NCI-H345 treated with DMSO at 0.1 percent for 48 hours (cell line): Measurements from ENCODE around the gene ABCB11.
"Not testable (repeated sequence)": the region's sequence is repeated elsewhere in the genome, so short reads cannot be mapped to it uniquely, and the experiment has no call there.

Experiments
- DNase-seq: peaks from one replicate; lab custom pipeline; 2025; ENCODE audit not compliant: unreplicated experiment; lab: John Stamatoyannopoulos, UW

ABCB11 gene

DNA sequence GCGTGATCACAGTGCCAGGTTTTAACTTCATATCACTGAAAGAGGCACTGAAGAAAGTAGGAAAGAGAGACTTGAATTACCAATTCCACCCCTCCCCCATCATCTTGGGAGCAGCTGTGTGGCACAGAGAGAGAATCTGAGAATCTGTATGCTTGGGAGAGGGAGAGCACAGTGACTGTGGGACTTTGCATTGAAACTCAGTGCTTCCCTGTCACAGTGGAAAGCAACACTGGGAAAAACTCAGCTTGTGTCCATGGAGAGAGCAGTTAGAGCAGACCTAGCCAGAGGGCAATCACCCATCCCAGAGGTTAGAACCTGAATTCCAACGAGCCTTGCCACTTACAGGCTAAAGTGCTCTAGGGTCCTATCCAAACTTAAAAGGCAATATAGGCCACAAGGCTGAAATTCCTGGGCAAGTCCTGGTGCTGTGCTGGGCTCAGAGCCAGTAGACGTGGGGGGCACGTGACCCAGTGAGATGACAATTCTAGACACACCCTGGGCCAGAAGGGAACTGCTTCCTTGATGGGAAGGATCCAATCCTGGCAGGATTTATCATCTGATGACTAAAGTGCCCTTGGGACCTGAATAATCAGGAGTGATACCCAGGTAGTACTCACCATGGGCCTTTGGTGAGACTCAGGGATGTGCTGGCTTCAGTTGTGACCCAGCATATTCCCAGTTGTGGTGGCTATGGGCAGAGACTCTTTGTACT is 15.5 kb upstream of the ABCB11 start:
- DNase-seq: no peak

DNA sequence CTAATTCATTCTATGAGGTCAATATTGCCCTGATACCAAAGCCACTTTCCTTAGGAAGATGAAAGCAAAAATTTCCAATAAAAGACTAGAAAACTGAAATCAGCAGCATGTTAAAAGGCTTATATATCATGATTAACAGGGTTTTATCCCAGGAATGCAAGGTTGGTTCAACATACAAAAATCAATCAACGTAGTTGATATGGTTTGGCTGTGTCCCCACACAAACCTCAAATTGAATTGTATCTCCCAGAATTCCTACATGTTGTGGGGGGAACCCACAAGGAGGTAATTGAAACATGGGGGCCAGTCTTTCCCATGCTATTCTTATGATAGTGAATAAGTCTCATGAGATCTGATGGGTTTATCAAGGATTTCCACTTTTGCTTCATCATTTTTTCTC is 11.7 kb upstream of the ABCB11 start:
- DNase-seq: no peak

DNA sequence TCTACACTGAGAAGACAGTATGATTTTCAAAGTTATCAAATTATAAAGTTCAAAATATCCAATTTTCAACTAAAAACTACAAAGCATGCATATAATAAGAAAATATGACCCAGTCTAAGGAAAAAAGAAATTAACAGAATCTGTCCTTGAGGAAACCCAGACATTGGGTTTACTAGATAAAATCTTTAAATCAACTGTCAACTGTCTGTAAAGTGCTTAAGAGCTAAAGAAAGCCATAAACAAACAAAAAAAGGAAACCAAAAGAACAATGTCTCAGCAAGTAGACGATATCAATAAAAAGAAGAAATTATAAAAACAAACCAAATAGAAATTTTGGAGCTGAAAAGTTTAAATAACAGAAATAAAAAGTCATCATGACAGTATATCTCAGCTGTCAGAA is 10.5 kb upstream of the ABCB11 start:
- no peak for DNase-seq

DNA sequence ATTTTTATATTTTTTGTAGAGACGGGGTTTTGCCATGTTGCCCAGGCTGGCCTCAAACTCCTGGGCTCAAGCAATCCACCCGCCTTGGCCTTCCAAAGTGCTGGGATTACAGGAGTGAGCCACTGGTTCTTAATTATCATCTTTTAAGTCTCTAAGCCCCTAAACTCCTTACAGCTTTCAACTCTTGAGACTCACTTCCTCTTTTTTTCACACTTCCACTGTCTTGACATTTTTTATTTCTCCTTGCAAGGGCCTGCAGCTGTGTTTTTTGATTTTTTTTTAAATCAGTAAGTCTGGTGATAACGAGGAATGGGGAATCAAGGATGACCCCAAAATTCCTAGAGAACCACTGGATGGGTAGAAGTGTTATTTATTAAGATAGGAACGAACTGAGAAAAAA is 8.6 kb upstream of the ABCB11 start:
- no peak for DNase-seq

DNA sequence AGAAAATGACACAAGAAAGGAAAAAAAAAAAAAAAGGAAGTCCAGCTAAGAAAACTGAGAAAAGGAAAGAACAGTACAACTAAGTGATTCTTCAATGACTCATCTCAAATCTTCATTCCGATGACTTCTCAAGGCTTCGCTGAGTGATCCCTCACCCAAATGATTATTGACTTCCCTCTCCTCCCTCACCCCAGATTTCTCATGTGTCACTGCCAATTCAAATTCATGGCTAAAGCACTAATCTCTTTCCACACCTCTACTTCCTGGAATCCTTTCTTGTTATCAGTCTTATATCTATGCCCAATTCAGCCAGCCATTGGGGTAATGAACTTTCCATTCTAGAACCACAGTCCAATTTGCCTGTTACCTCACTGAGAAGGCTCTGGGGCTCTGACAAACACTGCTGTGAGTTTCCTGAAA is 7.2 kb upstream of the ABCB11 start:
- no peak for DNase-seq

DNA sequence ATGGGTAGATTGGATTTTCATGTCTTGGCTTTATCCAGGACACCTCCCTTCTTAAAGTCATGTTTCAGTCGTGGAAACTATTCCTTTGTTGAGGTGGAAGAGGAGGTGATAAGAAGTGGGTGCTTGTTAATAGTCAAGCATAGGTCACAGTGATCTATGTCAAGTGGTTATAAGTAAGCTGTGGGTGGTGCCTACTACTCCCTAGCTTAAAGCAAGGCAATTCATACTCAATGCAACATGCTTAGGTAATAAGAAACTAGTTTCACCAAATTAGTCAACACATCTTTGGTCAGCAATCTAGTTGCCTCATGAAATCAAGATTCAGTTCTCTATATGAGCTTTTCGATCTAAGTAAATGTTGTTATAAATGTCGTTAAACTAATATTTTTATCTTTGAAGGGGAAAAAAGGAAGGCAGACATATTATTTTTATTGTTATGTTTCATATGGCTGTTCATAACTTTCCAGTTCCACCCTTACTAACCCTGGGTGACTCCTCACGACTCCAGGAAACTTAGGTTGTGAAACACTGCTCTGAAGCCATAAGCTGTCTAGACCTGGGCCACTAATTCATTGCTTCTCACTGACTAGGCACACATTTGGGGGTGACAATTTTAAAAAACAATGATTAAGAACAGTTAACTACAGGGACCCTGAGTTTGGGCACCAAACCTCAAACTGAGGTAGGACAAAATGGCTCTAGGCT is 5.8 kb upstream of the ABCB11 start:
- DNase-seq: no peak

DNA sequence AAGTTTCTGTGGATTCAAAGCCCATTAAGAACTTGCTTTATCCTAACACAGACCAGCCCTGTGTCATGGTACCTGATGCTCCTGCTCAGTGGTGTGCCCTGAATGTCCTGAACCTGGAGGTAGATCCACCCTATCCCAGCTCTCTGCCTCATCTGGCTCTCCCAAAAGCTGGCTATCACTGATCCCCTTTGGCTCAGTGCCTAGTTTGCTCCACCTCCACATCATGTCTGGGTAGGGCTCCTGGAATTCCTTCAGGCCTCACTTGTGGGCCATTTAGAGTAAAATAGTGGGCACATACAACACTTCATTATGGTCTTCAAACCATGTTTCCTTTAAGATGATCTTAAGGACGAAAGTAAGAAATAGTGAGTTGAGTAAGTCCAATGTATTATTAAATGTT is 4.8 kb upstream of the ABCB11 start:
- DNase-seq: no peak

DNA sequence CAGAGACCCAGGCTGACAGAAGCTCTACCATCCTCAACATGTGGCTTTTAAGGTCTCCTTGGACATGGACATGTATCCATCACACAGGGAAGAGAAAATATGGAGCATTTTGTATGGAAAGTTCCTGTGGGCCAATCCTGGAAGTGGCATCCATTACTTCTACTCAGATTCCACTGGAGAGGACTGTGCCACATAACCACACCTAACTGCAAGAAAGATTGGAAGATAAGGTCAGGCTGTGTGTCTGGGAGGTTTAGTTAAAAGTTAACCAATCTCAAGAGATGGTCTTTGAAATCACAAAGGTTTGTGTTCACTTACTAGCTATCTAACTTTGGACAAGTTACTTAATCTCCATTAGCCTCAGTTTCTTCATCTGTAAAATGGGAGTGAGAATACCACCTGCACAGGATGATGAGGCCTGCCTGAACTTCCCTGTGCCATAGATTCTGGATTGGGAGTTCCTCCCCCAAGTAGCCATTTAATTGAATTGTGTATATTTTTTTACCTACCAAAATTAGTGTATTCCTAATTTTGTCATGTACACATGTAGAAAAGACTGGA is 3.9 kb upstream of the ABCB11 start:
- DNase-seq: no peak

DNA sequence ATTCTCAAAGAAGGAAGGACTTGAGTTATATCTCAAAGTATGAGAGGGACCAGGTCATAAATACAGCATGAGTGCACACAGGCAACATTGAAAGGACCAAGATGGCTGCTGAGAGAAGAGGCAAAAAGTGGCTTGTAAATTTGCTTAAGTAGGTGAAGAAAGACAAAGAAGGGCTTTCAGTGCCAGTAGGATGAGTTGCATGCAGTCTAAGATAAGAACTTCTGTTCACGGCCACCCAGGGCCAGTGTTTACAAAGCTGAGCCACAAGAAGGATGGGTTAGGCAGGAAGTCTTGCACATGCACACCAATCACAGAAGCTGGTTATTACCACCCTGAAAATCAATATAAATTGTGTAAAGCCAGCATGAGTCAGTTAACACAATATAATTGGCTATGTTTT is 3.1 kb upstream of the ABCB11 start:
- no peak for DNase-seq

DNA sequence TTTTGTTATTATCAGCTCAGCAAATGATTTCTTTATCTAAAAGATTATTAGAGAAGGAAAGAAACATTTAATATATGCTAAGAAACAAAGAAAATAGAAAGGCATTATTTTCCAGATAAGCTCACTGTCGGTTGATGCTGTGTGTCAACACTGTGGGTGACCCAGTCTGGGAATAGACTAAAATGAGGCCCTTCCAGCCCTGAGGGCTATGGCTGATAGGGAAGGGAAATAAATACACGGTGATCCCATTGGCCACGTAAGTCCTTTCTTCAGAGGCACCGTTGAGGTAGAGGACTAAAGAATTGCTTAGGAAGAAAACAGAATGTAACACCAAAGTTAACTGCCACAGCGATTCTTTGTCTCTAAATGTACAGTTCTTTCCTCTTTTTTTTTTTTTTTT is 1.8 kb downstream of the ABCB11 start:
- no peak for DNase-seq

DNA sequence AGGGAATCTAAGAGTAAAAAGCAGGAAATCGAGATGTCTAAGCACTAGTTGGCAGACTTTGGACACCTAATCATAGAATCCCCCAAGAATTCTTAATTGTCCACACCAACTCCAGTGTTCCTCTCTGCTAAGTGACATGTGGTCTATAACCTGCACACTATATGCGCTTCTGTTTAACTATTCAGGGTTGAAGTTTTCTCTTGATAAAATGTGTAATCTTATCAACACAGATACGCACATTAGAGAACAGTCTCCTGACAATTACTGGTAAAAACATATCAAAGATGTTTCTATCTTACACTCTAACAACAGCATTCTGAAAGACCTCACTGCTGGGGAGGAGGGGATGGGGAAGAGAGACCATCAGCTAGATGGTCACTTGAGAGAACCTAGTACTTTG is 3.9 kb downstream of the ABCB11 start:
- no peak for DNase-seq

DNA sequence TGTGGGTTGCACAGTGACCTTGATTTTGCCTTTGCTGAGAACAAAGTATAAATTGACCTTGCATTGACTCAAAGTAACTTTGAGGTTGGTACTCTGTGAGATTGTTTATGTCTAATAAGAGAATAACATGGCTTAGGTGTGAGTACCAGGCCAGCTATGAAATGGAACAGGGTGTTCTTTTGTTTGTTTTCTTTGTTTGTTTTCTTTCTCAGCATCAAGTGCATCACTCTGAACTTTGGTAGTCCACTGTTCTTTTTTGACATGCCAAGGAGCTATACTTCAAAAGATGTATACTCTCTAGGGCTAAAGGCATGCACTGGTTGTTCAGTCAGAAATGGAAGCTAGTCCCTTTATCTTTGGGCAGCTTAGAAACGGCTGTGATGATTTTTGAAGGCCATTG is 5.1 kb downstream of the ABCB11 start:
- no peak for DNase-seq

DNA sequence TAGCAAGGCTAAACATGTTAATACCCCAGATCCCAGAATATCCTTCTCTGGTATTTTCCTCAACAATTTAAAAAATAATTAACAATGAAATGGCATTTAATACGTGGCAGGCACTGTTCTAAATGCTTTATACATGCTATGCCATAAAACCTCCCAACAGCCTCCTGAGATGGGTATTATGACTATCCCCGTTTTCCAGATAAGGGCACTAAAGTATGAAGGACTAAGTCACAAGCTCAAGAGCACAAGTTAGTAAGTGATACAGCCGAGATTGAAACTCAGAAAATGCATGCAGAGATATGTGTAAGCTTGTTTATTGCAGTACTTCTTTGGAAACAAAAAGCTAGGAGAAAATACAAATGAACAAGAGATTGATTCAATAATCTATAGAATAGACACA is 8.0 kb downstream of the ABCB11 start:
- DNase-seq: no peak

DNA sequence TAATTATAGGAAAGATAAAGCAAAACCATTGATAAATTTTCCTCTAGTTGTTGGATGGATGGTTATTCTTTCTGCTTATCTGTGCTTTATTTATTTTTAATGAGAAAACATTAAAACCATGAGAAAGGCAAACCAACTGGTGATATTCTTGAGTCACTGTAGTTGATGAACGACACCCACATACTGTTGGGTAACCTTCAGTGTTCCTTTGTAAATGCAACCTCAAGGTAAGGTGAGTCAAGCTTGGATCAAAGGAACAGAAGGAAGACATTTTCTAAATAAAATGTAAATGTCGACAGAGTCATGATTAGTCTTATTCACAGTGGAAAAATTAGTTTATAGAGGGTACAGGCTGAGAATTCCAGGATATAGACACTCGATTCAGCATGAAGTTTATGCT is 12.7 kb downstream of the ABCB11 start:
- no peak for DNase-seq

DNA sequence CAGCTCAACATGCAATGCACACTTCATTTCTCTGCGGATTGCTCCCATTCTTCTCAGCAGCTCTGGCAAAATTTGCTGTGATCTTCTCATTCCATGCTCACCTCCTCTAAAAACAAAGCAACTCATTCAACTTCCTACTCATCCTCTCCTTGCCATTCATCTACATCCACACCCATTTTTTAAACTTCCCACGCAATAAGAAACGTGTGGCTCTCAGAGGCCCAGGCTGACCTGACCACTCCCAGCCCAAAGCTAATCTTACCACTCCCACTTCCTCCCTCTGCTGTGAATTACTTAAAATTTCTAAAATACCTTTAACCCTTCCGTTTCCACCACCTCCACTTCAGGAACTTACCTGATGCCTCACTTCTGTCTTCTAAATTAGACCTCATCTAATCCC is 15.2 kb downstream of the ABCB11 start:
- no peak for DNase-seq

DNA sequence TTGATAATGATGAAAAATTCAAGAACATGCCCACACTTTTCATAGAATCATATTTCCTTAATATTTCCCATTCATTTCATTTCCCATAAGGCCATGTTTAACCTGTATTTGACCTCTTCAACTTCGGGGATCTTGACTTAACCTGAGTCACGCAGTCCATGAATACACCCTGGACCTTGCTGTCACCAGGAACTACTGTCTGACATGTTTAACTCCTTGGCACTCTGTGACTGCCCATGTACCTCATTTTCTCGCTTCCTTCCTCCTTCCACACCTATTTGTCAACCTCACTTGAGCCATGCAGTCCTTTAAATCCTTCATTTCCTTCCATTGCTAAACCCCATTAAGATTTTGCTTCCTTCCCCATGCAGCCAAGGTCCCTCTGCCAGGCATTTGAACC is 16.3 kb downstream of the ABCB11 start:
- DNase-seq: no peak

DNA sequence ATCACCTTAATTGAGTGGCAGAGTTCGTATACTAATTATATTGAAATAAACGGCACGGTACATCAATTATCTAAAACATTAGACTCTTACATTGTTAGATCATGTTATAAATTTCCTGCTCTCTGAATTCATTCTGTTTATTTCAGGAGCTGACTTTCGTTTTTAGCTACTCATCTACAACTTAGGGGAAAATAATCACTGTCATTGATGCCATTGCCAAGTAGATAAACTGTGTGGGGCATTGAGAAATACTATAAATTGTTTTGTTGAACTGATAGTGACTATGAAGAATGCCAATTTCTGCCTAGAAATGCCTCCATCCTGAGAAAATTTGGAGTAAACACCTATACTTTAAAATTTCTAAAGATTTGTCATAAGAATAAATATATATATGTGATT is 17.5 kb downstream of the ABCB11 start:
- no peak for DNase-seq

DNA sequence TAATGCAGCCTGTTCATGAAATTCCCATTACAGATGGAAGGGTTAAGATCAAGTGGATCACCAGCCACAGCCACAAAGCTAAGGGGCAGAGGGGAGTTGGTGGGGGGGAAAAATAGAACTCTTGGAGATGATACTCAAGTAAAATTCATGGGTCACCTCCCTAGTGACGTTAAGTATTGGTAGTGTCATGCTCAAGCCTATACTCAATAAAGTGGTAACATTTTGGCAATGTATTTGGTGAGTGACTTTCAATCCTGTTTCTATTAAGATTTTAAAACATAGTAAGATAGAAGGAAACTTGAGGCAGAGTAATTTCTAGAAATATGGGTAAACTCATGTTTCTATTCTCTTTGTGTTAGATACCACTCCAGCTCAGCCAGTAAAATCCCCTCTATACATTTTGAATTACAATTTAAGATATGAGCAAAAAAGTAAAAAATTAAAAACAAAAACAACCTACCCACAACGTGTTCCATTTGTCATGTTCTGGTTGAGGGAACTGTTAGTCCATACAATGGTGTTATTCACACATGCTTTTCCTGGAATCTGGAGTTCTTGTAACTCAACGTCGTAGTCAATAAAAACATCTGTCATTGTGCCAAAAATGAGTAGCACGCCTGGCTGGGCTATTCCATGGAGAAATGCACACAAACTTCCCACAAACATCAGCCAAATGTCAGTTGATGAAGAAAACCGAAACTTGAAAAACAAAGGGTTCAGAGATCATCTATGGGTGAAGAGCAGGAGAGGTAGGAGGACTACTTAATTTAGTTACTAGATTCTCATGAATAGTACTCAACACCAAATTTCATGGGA is 18.1 kb downstream of the ABCB11 start:
- DNase-seq: no peak

DNA sequence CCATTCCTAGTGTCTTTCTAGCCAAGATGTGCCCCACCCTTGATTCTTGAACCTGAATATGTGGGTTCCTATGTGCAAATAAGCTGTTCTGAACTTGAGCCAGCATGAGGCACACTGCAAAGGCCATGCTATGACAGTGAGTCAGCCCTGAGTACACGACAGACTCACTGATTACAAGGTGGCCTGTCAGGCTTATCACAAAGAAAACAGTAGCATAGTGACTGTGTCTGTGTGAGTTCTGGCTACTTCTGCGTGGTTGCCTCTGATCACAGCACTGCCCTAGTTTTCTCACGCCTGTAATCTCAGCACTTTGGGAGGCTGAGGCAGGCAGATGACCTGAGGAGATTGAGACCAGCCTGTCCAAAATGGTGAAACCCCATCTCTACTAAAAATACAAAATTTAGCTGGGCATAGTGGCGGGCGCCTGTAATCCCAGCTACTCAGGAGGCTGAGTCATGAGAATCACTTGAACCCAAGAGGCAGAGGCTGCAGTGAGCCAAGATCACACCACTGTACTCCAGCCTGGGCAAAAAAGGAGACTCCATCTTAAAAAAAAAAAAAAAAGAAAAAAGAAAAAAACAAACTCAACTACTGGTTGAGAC is 18.8 kb downstream of the ABCB11 start:
- DNase-seq: not testable (repeated sequence)

DNA sequence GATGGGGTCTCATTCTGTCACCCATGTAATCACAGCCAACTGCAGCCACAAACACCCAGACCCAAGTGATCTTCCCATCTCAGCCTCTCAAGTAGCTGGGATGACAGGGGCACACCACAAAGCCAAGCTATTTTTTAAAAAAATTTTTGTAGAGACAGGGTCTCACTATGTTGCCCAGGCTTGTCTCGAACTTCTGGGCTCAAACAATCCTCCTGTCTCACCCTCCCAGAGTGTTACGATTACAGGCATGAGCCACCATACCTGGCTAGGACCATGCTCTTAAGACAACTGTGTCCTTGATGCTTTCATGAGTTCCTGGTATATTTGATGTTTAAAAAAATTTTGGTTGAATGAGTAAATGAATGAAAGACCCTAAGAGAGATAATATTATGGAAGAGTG is 19.4 kb downstream of the ABCB11 start:
- DNase-seq: no peak
